ENCODE measurements around the gene DIPK2A. TPM values are rescaled to one million over a fixed set of nuclear protein-coding genes. Genes with fewer than 3 reads are reported as not detected.

The DIPK2A gene
- total RNA-seq, 2 experiments from 2014 or later, result 28.6 to 39.6 TPM

DNA sequence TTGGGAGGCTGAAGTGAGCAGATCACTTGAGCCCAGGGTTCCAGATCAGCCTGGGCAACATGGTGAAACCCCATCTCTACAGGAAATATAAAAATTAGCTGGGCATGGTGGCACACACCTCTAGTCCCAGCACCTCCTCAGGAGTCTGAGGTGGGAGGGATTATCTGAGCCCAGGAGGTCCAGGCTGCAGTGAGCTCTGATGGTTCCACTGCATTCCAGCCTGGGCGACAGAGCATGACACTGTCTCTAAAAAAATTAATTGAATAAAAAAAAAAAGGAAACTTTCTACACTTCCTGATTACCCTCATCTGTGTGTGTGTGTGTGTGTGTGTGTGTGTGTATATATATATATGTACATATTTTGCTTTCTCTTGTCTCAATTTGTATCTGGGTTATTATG lies 31.4 kb downstream of the DIPK2A start:
- Histone ChIP-seq H3K4me3 (ENCODE audit: low read depth, low read length, poor library complexity, severe bottlenecking) (no peak overlapping the region), H3K9me2 (ENCODE audit: insufficient read depth, low read length) (no peaks in the 10 kb centered on the region), H3K27ac (ENCODE audit: low read depth, low read length, poor library complexity, severe bottlenecking) (no peak overlapping the region), H3K79me2 (ENCODE audit: insufficient read depth, low read depth, low read length) (no peaks in the 10 kb centered on the region), H3K9me3 (ENCODE audit: low read length) (no peaks in the 10 kb centered on the region), H3K36me3 (ENCODE audit: insufficient read depth, low read length) (0 out of 2 replicates have a peak, but pooled peaks cover 6% of the 10 kb centered on the region), H2AFZ (ENCODE audit: low read length) (no peak overlapping the region), H3K4me2 (ENCODE audit: low read length) (no peak overlapping the region), H3K4me1 (ENCODE audit: insufficient read depth, low read length, poor library complexity, severe bottlenecking) (no peaks in the 10 kb centered on the region), H4K20me1 (ENCODE audit: insufficient read depth, low read length) (no peaks in the 10 kb centered on the region)
- CTCF ChIA-PET (ENCODE audit: unreplicated experiment), result no interaction called here
- POLR2A ChIA-PET, result interaction anchor here (0.7 to 1.0 kb wide), 2 partner anchors 119 to 133 kb away, joined by 3 to 6 read pairs; no protein-coding TSS in a partner anchor
- DNase-seq (ENCODE audit: low spot score), result no peak
- TF ChIP-seq, protein P1, sequence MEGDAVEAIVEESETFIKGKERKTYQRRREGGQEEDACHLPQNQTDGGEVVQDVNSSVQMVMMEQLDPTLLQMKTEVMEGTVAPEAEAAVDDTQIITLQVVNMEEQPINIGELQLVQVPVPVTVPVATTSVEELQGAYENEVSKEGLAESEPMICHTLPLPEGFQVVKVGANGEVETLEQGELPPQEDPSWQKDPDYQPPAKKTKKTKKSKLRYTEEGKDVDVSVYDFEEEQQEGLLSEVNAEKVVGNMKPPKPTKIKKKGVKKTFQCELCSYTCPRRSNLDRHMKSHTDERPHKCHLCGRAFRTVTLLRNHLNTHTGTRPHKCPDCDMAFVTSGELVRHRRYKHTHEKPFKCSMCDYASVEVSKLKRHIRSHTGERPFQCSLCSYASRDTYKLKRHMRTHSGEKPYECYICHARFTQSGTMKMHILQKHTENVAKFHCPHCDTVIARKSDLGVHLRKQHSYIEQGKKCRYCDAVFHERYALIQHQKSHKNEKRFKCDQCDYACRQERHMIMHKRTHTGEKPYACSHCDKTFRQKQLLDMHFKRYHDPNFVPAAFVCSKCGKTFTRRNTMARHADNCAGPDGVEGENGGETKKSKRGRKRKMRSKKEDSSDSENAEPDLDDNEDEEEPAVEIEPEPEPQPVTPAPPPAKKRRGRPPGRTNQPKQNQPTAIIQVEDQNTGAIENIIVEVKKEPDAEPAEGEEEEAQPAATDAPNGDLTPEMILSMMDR (conservative IDR thresholded peaks at IDR 0.05; ENCODE audit: low read length), result no peak
- no peak for TF ChIP-seq EZH2phosphoT487 (IDR thresholded peaks at IDR 0.05; ENCODE audit: borderline replicate concordance, low read depth, low read length)
- BruUV-seq (replicated peaks), result no TSS peak
- intact Hi-C loops (cut with micrococcal nuclease; ENCODE audit: unreplicated experiment), result no loop called here

DNA sequence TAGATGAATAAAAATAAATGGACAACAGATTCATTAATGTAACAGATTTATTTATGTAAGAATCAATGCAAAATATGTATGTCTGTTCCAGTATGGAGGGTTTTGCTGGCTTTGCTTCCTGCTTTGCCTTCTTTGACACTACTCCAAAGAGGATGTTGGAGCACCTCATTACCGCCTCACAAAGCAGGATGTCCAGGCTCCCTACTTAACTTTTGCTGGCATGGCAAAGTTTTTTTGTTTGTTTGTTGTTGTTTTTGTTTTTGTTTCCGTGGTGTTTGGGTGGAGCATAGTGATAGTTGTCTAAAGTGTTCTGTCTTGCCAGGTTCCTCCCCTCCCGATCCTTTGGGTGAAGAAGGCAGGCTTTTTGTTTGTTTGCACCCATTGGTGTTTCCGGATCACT lies 38.7 kb downstream of the DIPK2A start:
- H3K36me3 ChIP-seq (ENCODE audit: insufficient read depth, low read length), result no peaks in the 10 kb centered on the region
- ChIA-PET CTCF (ENCODE audit: unreplicated experiment) (no interaction called here), POLR2A (no interaction called here)
- H3K9me3 ChIP-seq (ENCODE audit: low read length), result no peaks in the 10 kb centered on the region
- no peak overlapping the region for H3K4me3 ChIP-seq (ENCODE audit: low read depth, low read length, poor library complexity, severe bottlenecking)
- no peaks in the 10 kb centered on the region for H3K4me1 ChIP-seq (ENCODE audit: insufficient read depth, low read length, poor library complexity, severe bottlenecking)
- no peak for DNase-seq (ENCODE audit: low spot score)
- H3K4me2 ChIP-seq (ENCODE audit: low read length), result no peak overlapping the region
- H4K20me1 ChIP-seq (ENCODE audit: insufficient read depth, low read length), result no peaks in the 10 kb centered on the region
- H3K9me2 ChIP-seq (ENCODE audit: insufficient read depth, low read length), result no peaks in the 10 kb centered on the region
- TF ChIP-seq, protein P1 (conservative IDR thresholded peaks at IDR 0.05; ENCODE audit: low read length), result no peak
- TF ChIP-seq EZH2phosphoT487 (IDR thresholded peaks at IDR 0.05; ENCODE audit: borderline replicate concordance, low read depth, low read length), result no peak
- H2AFZ ChIP-seq (ENCODE audit: low read length), result no peak overlapping the region
- intact Hi-C loops (cut with micrococcal nuclease; ENCODE audit: unreplicated experiment), result no loop called here
- BruUV-seq (replicated peaks), result no TSS peak
- no peaks in the 10 kb centered on the region for H3K79me2 ChIP-seq (ENCODE audit: insufficient read depth, low read depth, low read length)
- no peak overlapping the region for H3K27ac ChIP-seq (ENCODE audit: low read depth, low read length, poor library complexity, severe bottlenecking)

- ChIA-PET POLR2A (no interaction called here), CTCF (ENCODE audit: unreplicated experiment) (no interaction called here)
- DNase-seq (ENCODE audit: low spot score), result no peak
- Histone ChIP-seq H3K36me3 (ENCODE audit: insufficient read depth, low read length) (no peaks in the 10 kb centered on the region), H3K4me2 (ENCODE audit: low read length) (no peak overlapping the region), H3K9me2 (ENCODE audit: insufficient read depth, low read length) (no peaks in the 10 kb centered on the region), H4K20me1 (ENCODE audit: insufficient read depth, low read length) (no peaks in the 10 kb centered on the region), H3K4me3 (ENCODE audit: low read depth, low read length, poor library complexity, severe bottlenecking) (no peak overlapping the region), H2AFZ (ENCODE audit: low read length) (no peak overlapping the region), H3K27ac (ENCODE audit: low read depth, low read length, poor library complexity, severe bottlenecking) (no peak overlapping the region), H3K9me3 (ENCODE audit: low read length) (no peaks in the 10 kb centered on the region), H3K79me2 (ENCODE audit: insufficient read depth, low read depth, low read length) (no peaks in the 10 kb centered on the region), H3K4me1 (ENCODE audit: insufficient read depth, low read length, poor library complexity, severe bottlenecking) (no peaks in the 10 kb centered on the region)
- BruUV-seq (replicated peaks), result no TSS peak
- intact Hi-C loops (cut with micrococcal nuclease; ENCODE audit: unreplicated experiment), result no loop called here
- no peak for TF ChIP-seq EZH2phosphoT487 (IDR thresholded peaks at IDR 0.05; ENCODE audit: borderline replicate concordance, low read depth, low read length)
- TF ChIP-seq, protein P1 (conservative IDR thresholded peaks at IDR 0.05; ENCODE audit: low read length), result no peak
Measured at GRCh38 chr3:144011251-144011799, 39.7 kb downstream of the DIPK2A start.

Measured in OCI-LY7 (cell line).